GM21367 (cell line): ENCODE measurements around the gene JUND.

ENCODE experiments used
- ATAC-seq: cut with Tn5 transposase; IDR thresholded peaks from one replicate; pipeline ENCODE4 v1.9.1; 2021; ENCODE audit not compliant: unreplicated experiment

Gene JUND

GRCh38 chr19:18271433-18271841 is 10.0 kb downstream of the JUND start:
- no peak for ATAC-seq

GRCh38 chr19:18270326-18270725 is 11.1 kb downstream of the JUND start:
- ATAC-seq, result no peak

- no peak for ATAC-seq
These were observed 12.2 kb downstream of the JUND start for GRCh38 chr19:18269070-18269723.

- no peak for ATAC-seq
These were observed 14.4 kb downstream of the JUND start for GRCh38 chr19:18266771-18267686.

GRCh38 chr19:18265582-18265981 is 15.8 kb downstream of the JUND start:
- no peak for ATAC-seq

- ATAC-seq, result no peak
These were observed 16.4 kb downstream of the JUND start for GRCh38 chr19:18264971-18265540.

GRCh38 chr19:18264137-18264854 is 17.1 kb downstream of the JUND start:
- no peak for ATAC-seq

GRCh38 chr19:18263324-18264136 is 17.9 kb downstream of the JUND start:
- ATAC-seq, result no peak

- ATAC-seq, result no peak
These were observed 18.5 kb downstream of the JUND start for GRCh38 chr19:18262917-18263316.

GRCh38 chr19:18262144-18262543 is 19.3 kb downstream of the JUND start:
- ATAC-seq, result no peak

- ATAC-seq, result no peak
These were observed 19.9 kb downstream of the JUND start for GRCh38 chr19:18261474-18261873.

GRCh38 chr19:18259893-18260292 is 21.5 kb downstream of the JUND start:
- no peak for ATAC-seq

GRCh38 chr19:18257503-18258470 is 23.6 kb downstream of the JUND start:
- no peak for ATAC-seq

- no peak for ATAC-seq
These were observed 26.6 kb downstream of the JUND start for GRCh38 chr19:18254546-18255503.

GRCh38 chr19:18253716-18254115 is 27.7 kb downstream of the JUND start:
- no peak for ATAC-seq

GRCh38 chr19:18253130-18253529 is 28.3 kb downstream of the JUND start:
- no peak for ATAC-seq

GRCh38 chr19:18252370-18252717 is 29.1 kb downstream of the JUND start:
- ATAC-seq, result no peak
